SU-DHL-6 (cell line): Measurements from ENCODE around the gene ELOVL6.

ENCODE experiments used
- H2AFZ ChIP-seq: fragments of 200-600 bp; sonication (generic); 2 replicates; pipeline ENCODE4 v1.6.1; 2014; ENCODE audit warnings: low read depth, mild to moderate bottlenecking, moderate library complexity, mixed read lengths, antibody characterized with exemption, low read length; ENCODE audit not compliant: severe bottlenecking
- H3F3A ChIP-seq: fragments of 200-600 bp; shearing (Covaris generic); 2 replicates; pipeline ENCODE4 v1.6.0; 2016; ENCODE audit warnings: antibody characterized with exemption, mild to moderate bottlenecking; ENCODE audit not compliant: insufficient read depth
- H3K27ac ChIP-seq: fragments of 200-600 bp; sonication (generic); 2 replicates; pipeline ENCODE4 v1.5.1; 2016; ENCODE audit warnings: low read depth, mild to moderate bottlenecking, low read length, moderate library complexity, mixed read lengths
- H3K27me3 ChIP-seq: fragments of 200-600 bp; sonication (generic), shearing (Covaris generic); 2 replicates; pipeline ENCODE4 v1.6.0; 2014; ENCODE audit warnings: mild to moderate bottlenecking, low read length
- H3K36me3 ChIP-seq: fragments of 200-600 bp; sonication (generic); 2 replicates; pipeline ENCODE4 v1.6.1; 2014; ENCODE audit warnings: mild to moderate bottlenecking, low read length, mixed read lengths
- H3K4me2 ChIP-seq: fragments of 300-600, 200-600 bp; shearing (Covaris generic), sonication (generic); 2 replicates; pipeline ENCODE4 v1.6.0; 2014; ENCODE audit warnings: low read length, low read depth, mild to moderate bottlenecking; ENCODE audit not compliant: poor library complexity, severe bottlenecking
- H3K4me3 ChIP-seq: fragments of 200-600 bp; sonication (generic); 2 replicates; pipeline ENCODE4 v1.5.1; 2014; ENCODE audit warnings: antibody characterized with exemption, low read length, mild to moderate bottlenecking, mixed read lengths; ENCODE audit not compliant: insufficient read depth, poor library complexity, severe bottlenecking
- H3K79me2 ChIP-seq: fragments of 200-600 bp; sonication (generic); 2 replicates; pipeline ENCODE4 v1.6.1; 2014; ENCODE audit warnings: mild to moderate bottlenecking, low read length, moderate library complexity; ENCODE audit not compliant: insufficient read depth
- H3K9ac ChIP-seq: fragments of 200-600 bp; sonication (generic); 2 replicates; pipeline ENCODE4 v1.7.0; 2014; ENCODE audit warnings: mild to moderate bottlenecking, low read length
- H3K9me2 ChIP-seq: fragments of 200-600 bp; sonication (generic); replicated peaks from 2 replicates; pipeline ENCODE4 v1.6.1; 2014; ENCODE audit warnings: low read length; ENCODE audit not compliant: insufficient read depth
- H3K9me3 ChIP-seq: fragments of 200-600 bp; sonication (generic); 2 replicates; pipeline ENCODE4 v1.6.1; 2014; ENCODE audit warnings: low read length, mixed read lengths; ENCODE audit not compliant: insufficient read depth
- H4K20me1 ChIP-seq: fragments of 200-600 bp; sonication (generic); 2 replicates; pipeline ENCODE4 v1.6.1; 2014; ENCODE audit warnings: low read depth, mild to moderate bottlenecking, antibody characterized with exemption, low read length, moderate library complexity, mixed read lengths
- EZH2phosphoT487 ChIP-seq: fragments of 200-600 bp; sonication (generic), shearing (Covaris generic); conservative IDR thresholded peaks from 2 replicates; pipeline ENCODE4 v1.6.1; 2018; ENCODE audit warnings: mild to moderate bottlenecking, antibody characterized with exemption, low read length, moderate library complexity, mixed read lengths
- TF ChIP-seq, protein P1 (sequence below): fragments of 200-600 bp; sonication (generic); IDR thresholded peaks from one replicate; pipeline ENCODE4 v1.5.1; 2017; ENCODE audit warnings: antibody characterized with exemption, mild to moderate bottlenecking, low read length, moderate library complexity; ENCODE audit not compliant: insufficient read depth, poor library complexity, severe bottlenecking

The ELOVL6 gene

DNA sequence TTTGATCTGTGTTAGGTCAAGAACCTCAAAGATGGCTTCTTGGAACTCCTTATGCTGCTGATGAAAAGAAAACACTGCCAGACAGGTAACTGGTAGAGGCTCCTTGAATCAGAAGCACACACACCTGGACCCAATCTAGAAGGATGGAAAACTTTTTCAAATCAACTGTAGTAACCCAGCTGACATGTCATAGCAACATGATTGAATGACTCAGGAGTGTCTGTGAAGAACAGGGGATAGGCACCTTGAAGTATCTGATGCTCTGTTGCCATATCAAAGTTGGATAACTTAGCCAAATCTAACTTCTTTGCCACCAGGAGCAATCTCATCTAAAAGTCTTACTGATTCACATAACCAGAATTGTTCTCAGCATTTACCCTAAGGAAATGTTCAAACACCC lies 98.8 kb downstream of the ELOVL6 start:
- Histone ChIP-seq H3K36me3 (no peaks in the 10 kb centered on the region), H3K9me3 (no peaks in the 10 kb centered on the region), H3F3A (no peaks in the 10 kb centered on the region), H3K9me2 (no peaks in the 10 kb centered on the region), H3K4me3 (no peak overlapping the region), H3K9ac (no peak overlapping the region), H3K27ac (no peak overlapping the region), H3K79me2 (no peaks in the 10 kb centered on the region), H3K4me2 (no peak overlapping the region), H3K27me3 (no peaks in the 10 kb centered on the region), H4K20me1 (no peaks in the 10 kb centered on the region), H2AFZ (no peak overlapping the region)
- TF ChIP-seq, protein P1, sequence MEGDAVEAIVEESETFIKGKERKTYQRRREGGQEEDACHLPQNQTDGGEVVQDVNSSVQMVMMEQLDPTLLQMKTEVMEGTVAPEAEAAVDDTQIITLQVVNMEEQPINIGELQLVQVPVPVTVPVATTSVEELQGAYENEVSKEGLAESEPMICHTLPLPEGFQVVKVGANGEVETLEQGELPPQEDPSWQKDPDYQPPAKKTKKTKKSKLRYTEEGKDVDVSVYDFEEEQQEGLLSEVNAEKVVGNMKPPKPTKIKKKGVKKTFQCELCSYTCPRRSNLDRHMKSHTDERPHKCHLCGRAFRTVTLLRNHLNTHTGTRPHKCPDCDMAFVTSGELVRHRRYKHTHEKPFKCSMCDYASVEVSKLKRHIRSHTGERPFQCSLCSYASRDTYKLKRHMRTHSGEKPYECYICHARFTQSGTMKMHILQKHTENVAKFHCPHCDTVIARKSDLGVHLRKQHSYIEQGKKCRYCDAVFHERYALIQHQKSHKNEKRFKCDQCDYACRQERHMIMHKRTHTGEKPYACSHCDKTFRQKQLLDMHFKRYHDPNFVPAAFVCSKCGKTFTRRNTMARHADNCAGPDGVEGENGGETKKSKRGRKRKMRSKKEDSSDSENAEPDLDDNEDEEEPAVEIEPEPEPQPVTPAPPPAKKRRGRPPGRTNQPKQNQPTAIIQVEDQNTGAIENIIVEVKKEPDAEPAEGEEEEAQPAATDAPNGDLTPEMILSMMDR = no peak
- TF ChIP-seq EZH2phosphoT487 = no peak

DNA sequence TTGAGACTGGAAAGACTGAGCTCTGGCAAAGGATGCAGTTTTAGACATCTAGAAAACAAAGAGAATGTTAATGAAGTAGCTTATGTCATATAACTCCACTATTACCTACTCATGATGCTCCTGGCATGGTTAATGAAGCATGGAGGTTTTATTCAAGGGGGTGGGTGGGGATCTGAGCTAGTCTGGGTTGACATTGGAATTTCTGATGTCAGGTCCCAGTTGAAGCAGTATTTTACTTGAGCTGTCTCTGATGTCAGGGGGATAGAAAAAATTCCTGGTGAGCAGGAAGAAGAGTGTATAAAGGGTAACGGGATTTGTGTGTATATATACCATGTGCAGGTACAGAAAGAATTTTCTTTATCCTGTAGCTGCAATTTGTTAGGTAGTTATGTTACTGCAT lies 102.0 kb downstream of the ELOVL6 start:
- Histone ChIP-seq H3K4me2 (no peak overlapping the region), H3K9ac (no peak overlapping the region), H3K27me3 (no peaks in the 10 kb centered on the region), H3K27ac (no peak overlapping the region), H3K79me2 (no peaks in the 10 kb centered on the region), H3F3A (no peaks in the 10 kb centered on the region), H3K9me2 (no peaks in the 10 kb centered on the region), H3K9me3 (no peaks in the 10 kb centered on the region), H4K20me1 (no peaks in the 10 kb centered on the region), H2AFZ (no peak overlapping the region), H3K36me3 (no peaks in the 10 kb centered on the region), H3K4me3 (no peak overlapping the region)
- TF ChIP-seq EZH2phosphoT487 = no peak
- TF ChIP-seq, protein P1 = no peak

DNA sequence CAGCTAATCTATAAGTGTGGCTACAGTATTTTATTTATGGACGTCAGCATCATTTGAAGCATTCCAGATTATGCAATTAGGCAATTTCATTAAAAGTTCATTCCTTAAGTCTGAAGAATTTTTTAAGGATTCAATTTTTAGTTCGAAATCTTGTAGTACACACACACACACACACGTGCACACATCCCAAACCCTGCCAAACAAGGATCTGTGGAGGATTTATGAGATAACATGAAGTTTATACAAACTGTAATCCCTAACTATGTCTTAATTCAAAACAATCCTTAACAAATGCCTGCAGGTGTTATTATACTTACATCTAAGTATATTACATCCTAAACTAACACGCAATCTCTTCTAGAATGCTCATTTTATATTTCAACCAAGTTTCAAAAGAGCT lies 105.8 kb downstream of the ELOVL6 start:
- H4K20me1 ChIP-seq = no peaks in the 10 kb centered on the region

More for the DNA sequence above, 105.8 kb downstream of the ELOVL6 start:
- no peaks in the 10 kb centered on the region for H3K36me3 ChIP-seq
- H2AFZ ChIP-seq = no peak overlapping the region
- no peak overlapping the region for H3K27ac ChIP-seq
- no peaks in the 10 kb centered on the region for H3K79me2 ChIP-seq
- H3K9me2 ChIP-seq = no peaks in the 10 kb centered on the region
- no peak overlapping the region for H3K4me2 ChIP-seq
- no peaks in the 10 kb centered on the region for H3K27me3 ChIP-seq
- no peak overlapping the region for H3K4me3 ChIP-seq
- no peaks in the 10 kb centered on the region for H3K9me3 ChIP-seq
- no peak for TF ChIP-seq EZH2phosphoT487
- TF ChIP-seq, protein P1 = no peak
- H3F3A ChIP-seq = no peaks in the 10 kb centered on the region
- no peak overlapping the region for H3K9ac ChIP-seq
